Measurements from ENCODE around the gene BCKDHA. TPM values are rescaled to one million over a fixed set of nuclear protein-coding genes. Genes with fewer than 3 reads are reported as not detected.
"Not testable (repeated sequence)": the region's sequence is repeated elsewhere in the genome, so short reads cannot be mapped to it uniquely, and the experiment has no call there.

The BCKDHA gene
- total and polyA plus RNA-seq, 2 of the 4 experiments (the other 2 are of a cell fraction), result 7.6 to 7.7 TPM

- DNase-seq; H3K4me3 ChIP-seq (ENCODE audit: insufficient read depth, low read depth, low read length); H3K9me1 ChIP-seq (ENCODE audit: insufficient read depth, low read length); H3K4ac ChIP-seq (ENCODE audit: low read depth, low read length); in situ Hi-C loops (cut with MboI; ENCODE audit: low sequenced_read_pairs); H4K91ac ChIP-seq (ENCODE audit: insufficient read depth, low read depth, low read length); ATAC-seq (ENCODE audit: low read depth); H3K36me3 ChIP-seq (ENCODE audit: control insufficient read depth, insufficient read depth, low read length); intact Hi-C loops (cut with micrococcal nuclease); H4K8ac ChIP-seq (ENCODE audit: low read depth in 2 of 2, low read length in 2 of 2); H2AK5ac ChIP-seq (ENCODE audit: low read depth, low read length); CTCF ChIA-PET; H2BK20ac ChIP-seq (ENCODE audit: low read depth, low read length); H3K14ac ChIP-seq (replicated peaks; ENCODE audit: low read depth, low read length); H3K27me3 ChIP-seq (ENCODE audit: control insufficient read depth, insufficient read depth, low read length); BruUV-seq (replicated peaks); POLR2A ChIA-PET (ENCODE audit: unreplicated experiment); H4K5ac ChIP-seq (ENCODE audit: low read depth, low read length); dilution Hi-C loops (cut with HindIII; ENCODE audit: low sequenced_read_pairs, unreplicated experiment); H3K56ac ChIP-seq (ENCODE audit: extremely low read depth, insufficient read depth, low read length); H2BK5ac ChIP-seq (ENCODE audit: low read depth, low read length, poor library complexity, severe bottlenecking); H3K4me2 ChIP-seq (ENCODE audit: low read depth, low read length); H3K18ac ChIP-seq (ENCODE audit: low read depth, low read length); H3K23ac ChIP-seq (ENCODE audit: low read depth, low read length); H2BK15ac ChIP-seq (ENCODE audit: low read depth, low read length); H3K9me3 ChIP-seq (ENCODE audit: control insufficient read depth, insufficient read depth, low read length); H2AFZ ChIP-seq (replicated peaks; ENCODE audit: low read length, poor library complexity); H4K20me1 ChIP-seq (ENCODE audit: insufficient read depth, low read length); H3K9ac ChIP-seq (ENCODE audit: low read depth, low read length); H2BK120ac ChIP-seq (ENCODE audit: low read depth, low read length); H3K27ac ChIP-seq (ENCODE audit: insufficient read depth, low read length); H2AK9ac ChIP-seq (replicated peaks; ENCODE audit: low read depth, low read length, poor library complexity): not testable (repeated sequence)
- H3K4me1 ChIP-seq (ENCODE audit: control insufficient read depth, insufficient read depth, low read length), result peaks cover 15% of the 10 kb centered on the region
- H3K79me1 ChIP-seq (ENCODE audit: low read depth in 1 of 2, low read length in 2 of 2), result peaks cover 13 to 40% of the 10 kb centered on the region in 2 experiments
- 90% methylated on average over 2 of the region's 5 CpGs; no CpG with 5 or more reads in 1 of the 2 experiments for WGBS, 2 experiments (ENCODE audit: extremely low coverage in 2 of 2, insufficient read length in 1 of 2)
Measured at GRCh38 chr19:41371119-41371518, 26.5 kb upstream of the BCKDHA start.
